NCI-H345 (cell line): ENCODE measurements around the gene SUMO3.

ENCODE experiments used
- DNase-seq: peaks from one replicate; lab custom pipeline; 2025; lab: John Stamatoyannopoulos, UW

The SUMO3 gene

GRCh38 chr21:44828362-44829056, 10.6 kb upstream of the SUMO3 start:
- DNase-seq, result no peak

DNA sequence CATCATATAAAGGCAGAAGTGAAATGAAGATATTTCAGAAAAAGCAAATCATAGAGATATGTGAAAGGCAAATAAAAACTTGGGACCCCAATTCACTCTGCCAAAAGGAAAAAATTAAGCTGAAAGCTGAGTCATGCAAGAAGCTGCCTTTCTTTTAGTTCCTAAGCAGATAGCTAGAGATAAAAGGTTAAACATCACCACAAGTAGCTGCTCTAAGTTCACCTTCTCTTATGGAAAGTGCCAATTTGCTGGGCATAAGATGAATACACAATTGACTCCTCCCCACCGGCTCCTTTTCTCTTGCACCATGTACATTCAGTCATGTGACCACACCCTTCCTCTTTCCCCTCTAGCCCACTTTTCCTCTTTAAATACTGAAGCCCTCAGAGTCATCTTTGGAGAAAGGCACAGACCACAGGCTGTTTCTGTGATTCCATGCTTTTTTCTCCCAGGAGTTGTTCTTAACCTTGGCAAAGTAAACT, 5.4 kb upstream of the SUMO3 start:
- DNase-seq, result no peak

DNA sequence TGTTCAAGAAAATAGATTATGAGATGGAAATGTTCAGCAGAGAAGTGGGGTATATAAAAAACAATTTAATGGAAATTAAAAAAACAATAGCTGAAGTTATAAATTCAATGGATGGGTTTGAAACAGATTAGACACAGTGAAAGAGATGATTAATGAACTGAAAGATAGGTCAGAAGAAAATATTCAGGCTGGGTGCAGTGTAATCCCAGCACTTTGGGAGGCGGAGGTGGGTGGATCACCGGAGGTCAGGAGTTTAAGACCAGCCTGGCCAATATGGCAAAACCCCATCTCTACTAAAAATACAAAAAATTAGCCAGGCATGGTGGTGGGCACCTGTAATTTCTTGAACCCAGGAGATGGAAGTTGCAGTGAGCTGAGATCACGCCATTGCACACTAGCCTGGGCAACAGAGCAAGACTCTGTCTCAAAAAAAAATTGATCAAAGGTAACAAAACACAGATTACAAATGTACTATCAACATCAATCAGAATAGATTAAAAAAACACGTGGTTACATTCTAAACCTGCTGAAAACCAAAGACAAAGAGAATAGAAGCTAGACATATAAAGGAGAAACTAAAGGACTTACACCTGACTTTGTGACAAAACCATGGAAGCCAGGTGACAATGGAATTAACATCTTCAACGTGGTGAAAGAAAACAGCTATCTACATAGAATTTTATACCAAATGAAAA, 4.8 kb upstream of the SUMO3 start:
- DNase-seq, result no peak

DNA sequence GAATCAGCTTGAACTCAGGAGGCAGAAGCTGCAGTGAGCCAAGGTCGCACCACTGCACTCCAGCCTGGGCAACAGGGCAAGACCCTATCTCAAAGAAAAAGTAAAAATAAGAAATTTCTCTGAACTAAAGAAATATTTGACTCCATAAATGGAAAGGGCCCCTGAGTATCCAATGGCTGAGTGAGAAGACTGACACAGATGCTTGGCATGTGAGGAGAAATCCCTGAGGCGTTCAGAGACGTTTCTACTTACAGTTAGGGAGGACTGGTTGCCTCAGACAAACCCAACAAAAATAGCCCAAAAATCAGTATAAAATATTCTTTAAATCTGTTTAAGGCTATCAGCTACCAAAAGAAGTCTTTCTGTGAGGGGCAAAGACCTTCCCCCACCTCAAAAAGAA, 3.0 kb upstream of the SUMO3 start:
- no peak for DNase-seq

- DNase-seq, result no peak
Measured at GRCh38 chr21:44819283-44820243, 1.7 kb upstream of the SUMO3 start.

DNA sequence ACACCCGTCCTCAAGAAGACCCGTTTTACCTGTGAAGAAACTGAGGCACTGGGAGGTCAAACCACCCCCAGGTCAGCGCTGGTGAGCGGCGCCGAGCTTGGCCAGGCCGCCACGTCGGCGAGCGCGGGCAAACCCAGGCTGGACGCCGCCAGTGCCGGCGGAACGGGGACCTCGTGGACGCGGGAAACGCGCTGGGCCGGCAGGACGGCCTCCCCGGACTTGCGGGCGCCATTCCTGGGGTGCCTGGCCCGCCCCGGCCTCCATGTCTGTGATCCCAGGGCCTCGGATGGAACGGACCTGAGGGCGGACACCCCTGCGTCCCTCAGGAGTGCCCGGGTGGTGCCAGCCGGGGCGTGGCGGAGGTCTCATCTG, 764 bp upstream of the SUMO3 start:
- no peak for DNase-seq

- peak; percentile 92 for DNase-seq
Measured at GRCh38 chr21:44817506-44817880, 369 bp downstream of the SUMO3 start.

DNA sequence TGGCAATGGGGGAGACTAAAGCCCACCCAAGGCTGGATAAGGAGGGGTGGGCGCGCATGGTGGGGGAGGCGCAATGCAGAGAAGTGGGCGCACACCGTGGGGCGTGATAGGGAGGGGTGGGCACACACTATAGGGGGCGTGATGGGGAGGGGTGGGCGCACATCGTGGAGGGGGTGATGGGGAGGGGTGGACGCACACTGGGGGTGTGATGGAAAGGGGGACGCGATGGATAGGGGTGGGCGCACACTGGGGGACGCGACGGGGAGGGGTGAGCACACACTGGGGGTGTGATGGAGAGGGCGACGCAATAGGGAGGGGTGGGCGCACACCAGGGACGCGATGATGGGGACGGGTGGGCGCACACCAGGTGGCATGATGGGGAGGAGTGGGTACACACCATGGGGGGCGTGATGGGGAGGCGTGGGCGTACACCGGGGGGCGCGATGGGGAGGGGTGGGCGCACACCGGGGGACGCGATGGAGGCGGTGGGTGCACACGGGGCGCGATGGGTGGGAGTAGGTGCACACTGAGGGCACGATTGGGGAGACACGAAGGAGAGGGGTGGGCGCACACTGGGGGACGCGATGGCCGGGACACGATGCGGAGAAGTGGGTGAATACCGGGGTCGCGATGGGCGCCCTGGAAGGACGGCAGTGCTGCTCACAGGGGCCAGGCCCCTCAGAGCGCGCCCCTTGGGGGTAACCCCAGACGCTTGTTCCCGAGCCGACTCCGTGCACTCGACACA, 929 bp downstream of the SUMO3 start:
- DNase-seq, result no peak

- DNase-seq, result no peak
Measured at GRCh38 chr21:44815852-44816628, 1.8 kb downstream of the SUMO3 start.

DNA sequence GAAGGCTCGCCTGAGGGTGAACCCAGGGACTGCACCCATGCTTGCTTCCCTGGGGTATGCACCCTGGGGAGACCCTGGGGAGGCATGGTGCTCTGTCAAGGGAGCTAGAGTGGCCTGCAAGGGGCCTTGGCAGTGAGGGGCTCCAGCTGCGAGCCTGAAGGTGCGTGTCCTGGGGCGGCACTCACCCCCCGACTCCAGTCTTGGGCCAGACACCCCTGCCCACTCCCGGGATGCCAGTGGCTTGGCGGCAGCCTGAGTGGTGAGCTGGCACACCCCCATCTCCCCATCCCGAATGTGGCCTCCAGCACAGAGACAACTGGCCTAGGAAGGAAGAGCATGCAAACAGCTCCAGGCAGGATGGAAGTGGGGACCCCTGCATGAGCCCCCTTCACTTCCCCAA, 2.6 kb downstream of the SUMO3 start:
- no peak for DNase-seq

GRCh38 chr21:44814498-44815023, 3.3 kb downstream of the SUMO3 start:
- no peak for DNase-seq

GRCh38 chr21:44813727-44814126, 4.1 kb downstream of the SUMO3 start:
- no peak for DNase-seq

DNA sequence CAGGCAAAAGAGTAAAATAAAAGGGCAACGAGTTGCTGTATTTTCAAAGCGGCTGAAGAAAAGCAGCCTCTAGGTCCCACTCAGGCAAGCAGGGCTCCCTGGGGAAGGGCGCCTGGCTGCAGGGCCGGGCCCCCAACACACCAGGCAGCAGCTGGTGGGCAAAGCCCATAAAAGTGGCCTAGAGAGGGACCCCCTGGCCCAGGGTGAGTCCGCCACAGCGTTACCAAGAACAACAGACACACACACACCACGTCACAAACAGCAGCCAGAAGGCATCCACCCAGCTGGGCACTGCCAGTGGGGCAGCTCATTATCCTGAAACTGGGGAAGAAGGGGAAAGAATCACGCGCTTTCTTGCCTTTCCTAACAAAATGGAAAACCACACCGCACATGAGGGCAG, 4.7 kb downstream of the SUMO3 start:
- DNase-seq, result no peak

DNA sequence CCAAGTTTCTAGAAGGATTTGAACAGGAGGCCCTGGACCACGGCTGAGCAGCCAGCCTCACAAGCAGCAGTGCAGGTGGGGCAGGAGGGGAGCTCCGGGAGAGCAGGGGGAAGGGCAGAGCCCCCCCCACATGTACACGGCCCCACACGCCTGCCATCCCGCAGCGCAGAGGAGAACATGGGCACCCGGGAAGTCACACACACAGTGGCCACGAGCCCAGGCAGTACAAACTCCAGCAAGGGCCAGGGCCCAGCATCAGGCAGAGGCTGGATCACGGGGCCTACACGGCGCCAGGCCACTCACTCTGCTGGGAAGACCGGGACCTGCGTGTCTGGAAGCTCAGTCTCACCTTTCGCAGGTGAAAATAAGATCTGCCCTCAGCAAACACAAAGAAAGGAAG, 5.2 kb downstream of the SUMO3 start:
- no peak for DNase-seq

- DNase-seq, result no peak
Measured at GRCh38 chr21:44810779-44811178, 7.1 kb downstream of the SUMO3 start.

- DNase-seq, result no peak
Measured at GRCh38 chr21:44805859-44806258, 12.0 kb downstream of the SUMO3 start.

- DNase-seq, result no peak
Measured at GRCh38 chr21:44805226-44805625, 12.6 kb downstream of the SUMO3 start.

DNA sequence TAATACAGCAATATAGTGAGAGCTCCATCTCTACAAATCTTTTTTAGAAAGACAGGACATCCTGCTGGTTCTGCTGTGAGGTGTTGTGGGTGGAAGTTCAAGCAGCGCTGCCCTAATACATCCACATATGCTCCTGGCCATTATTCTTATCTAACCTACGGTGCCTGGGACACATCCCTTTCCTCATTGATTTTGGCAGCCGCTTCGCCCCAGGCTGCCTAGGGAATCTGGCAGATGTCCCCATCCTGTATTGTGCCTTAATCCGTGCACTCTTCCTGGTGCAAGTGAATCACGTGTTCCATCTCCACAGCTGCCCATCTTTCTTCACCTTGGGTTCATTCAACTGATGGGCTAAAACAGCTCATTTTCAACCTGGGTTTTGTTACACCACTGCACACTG, 13.1 kb downstream of the SUMO3 start:
- DNase-seq, result no peak

DNA sequence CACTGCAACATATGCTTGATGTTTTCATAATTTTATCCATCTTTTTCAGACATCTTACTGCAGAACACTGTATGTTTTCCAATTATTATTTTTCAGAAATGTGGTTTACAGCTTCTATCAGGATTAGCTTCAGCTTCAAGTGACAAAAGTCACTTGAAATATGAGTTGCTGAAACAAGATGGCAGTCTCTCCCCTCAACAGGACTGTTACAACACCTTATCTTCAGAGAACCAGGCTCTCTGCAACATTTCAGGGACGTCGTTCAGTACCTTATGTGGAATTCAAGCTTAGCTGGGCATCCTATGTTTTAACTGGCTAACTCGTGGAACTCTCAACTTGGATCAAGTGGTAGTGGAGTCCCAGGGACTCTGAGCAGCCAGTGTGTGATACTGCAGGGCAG, 14.2 kb downstream of the SUMO3 start:
- DNase-seq, result no peak

GRCh38 chr21:44802396-44803153, 15.3 kb downstream of the SUMO3 start:
- no peak for DNase-seq
